ENCODE results near the gene GLI3. TPM values are rescaled to one million over a fixed set of nuclear protein-coding genes. Genes with fewer than 3 reads are reported as not detected.

GLI3 gene
- total and polyA plus RNA-seq, 2 experiments from 2014 or later: 4.0 to 5.2 TPM

DNA sequence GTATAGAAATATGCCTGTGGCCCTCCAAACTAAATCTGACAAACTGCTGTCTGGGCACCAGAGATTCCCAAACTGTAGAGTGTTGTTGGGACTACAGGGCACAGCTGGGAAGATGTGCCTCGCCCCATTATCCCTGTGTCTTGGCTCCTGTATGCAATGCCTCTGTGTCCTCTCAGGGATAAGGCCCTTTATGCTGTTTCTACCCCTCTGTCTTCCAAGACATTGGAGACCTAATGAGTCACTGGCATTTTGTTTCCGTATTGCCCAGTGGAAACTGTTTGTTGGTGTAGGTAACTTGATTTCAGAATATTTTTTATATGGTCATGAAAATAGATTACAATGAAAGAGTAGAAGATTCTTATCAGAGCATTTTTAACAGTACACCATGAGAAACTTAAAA lies 183.2 kb downstream of the GLI3 start:
- H3K79me2 ChIP-seq (ENCODE audit: insufficient read depth): no peaks in the 10 kb centered on the region
- no peaks in the 10 kb centered on the region for H3K4me1 ChIP-seq (ENCODE audit: insufficient read depth)
- in situ Hi-C loops (cut with MboI): no loop called here
- no peaks in the 10 kb centered on the region for H3F3A ChIP-seq (ENCODE audit: insufficient read depth)
- no peak overlapping the region for H2AFZ ChIP-seq
- TF ChIP-seq EZH2phosphoT487 (IDR thresholded peaks at IDR 0.05; ENCODE audit: insufficient read depth, low read depth): no peak
- TF ChIP-seq EZH2 (IDR thresholded peaks at IDR 0.05; ENCODE audit: insufficient read depth, poor library complexity, severe bottlenecking): no peak
- DNase-seq: peak; percentile 19
- no peaks in the 10 kb centered on the region for H4K20me1 ChIP-seq (ENCODE audit: insufficient read depth)
- H3K27me3 ChIP-seq (replicated peaks; ENCODE audit: insufficient read depth): no peaks in the 10 kb centered on the region
- WGBS, 2 experiments (ENCODE audit: low coverage in 1 of 2, low lambda C conversion rate in 2 of 2, missing lambda C conversion rate in 2 of 2): 82 to 92% methylated on average over 2 of the region's 2 CpGs
- H3K9ac ChIP-seq: no peak overlapping the region
- no peak overlapping the region for H3K4me2 ChIP-seq (ENCODE audit: unreplicated experiment)
- H3K9me2 ChIP-seq (ENCODE audit: insufficient read depth): no peaks in the 10 kb centered on the region
- H3K36me3 ChIP-seq (ENCODE audit: low read depth): no peaks in the 10 kb centered on the region
- H3K27ac ChIP-seq: no peak overlapping the region
- no peaks in the 10 kb centered on the region for H3K9me3 ChIP-seq (ENCODE audit: low read depth)
- no peak overlapping the region for H3K4me3 ChIP-seq

- Histone ChIP-seq H3K27ac (no peak overlapping the region), H3K4me1 (ENCODE audit: insufficient read depth) (no peaks in the 10 kb centered on the region), H3K9me2 (ENCODE audit: insufficient read depth) (no peaks in the 10 kb centered on the region), H3K27me3 (replicated peaks; ENCODE audit: insufficient read depth) (no peaks in the 10 kb centered on the region), H4K20me1 (ENCODE audit: insufficient read depth) (no peaks in the 10 kb centered on the region), H2AFZ (no peak overlapping the region), H3F3A (ENCODE audit: insufficient read depth) (no peaks in the 10 kb centered on the region), H3K9ac (no peak overlapping the region), H3K79me2 (ENCODE audit: insufficient read depth) (no peaks in the 10 kb centered on the region), H3K9me3 (ENCODE audit: low read depth) (no peaks in the 10 kb centered on the region), H3K36me3 (ENCODE audit: low read depth) (no peaks in the 10 kb centered on the region), H3K4me3 (no peak overlapping the region), H3K4me2 (ENCODE audit: unreplicated experiment) (no peak overlapping the region)
- 95 to 100% methylated on average over 5 of the region's 5 CpGs for WGBS, 2 experiments (ENCODE audit: low coverage in 1 of 2, low lambda C conversion rate in 2 of 2, missing lambda C conversion rate in 2 of 2)
- no peak for TF ChIP-seq EZH2 (IDR thresholded peaks at IDR 0.05; ENCODE audit: insufficient read depth, poor library complexity, severe bottlenecking)
- TF ChIP-seq EZH2phosphoT487 (IDR thresholded peaks at IDR 0.05; ENCODE audit: insufficient read depth, low read depth): no peak
- in situ Hi-C loops (cut with MboI): no loop called here
- no peak for DNase-seq
These were observed 187.2 kb downstream of the GLI3 start for GRCh38 chr7:42049761-42050160.

- H3K9me3 ChIP-seq (ENCODE audit: low read depth): no peaks in the 10 kb centered on the region
- H3K4me2 ChIP-seq (ENCODE audit: unreplicated experiment): no peak overlapping the region
- no peak overlapping the region for H3K4me3 ChIP-seq
- no peaks in the 10 kb centered on the region for H3K79me2 ChIP-seq (ENCODE audit: insufficient read depth)
- H3F3A ChIP-seq (ENCODE audit: insufficient read depth): no peaks in the 10 kb centered on the region
- H2AFZ ChIP-seq: no peak overlapping the region
- 45 to 49% methylated on average over 3 of the region's 3 CpGs for WGBS, 2 experiments (ENCODE audit: low coverage in 1 of 2, low lambda C conversion rate in 2 of 2, missing lambda C conversion rate in 2 of 2)
- no peaks in the 10 kb centered on the region for H4K20me1 ChIP-seq (ENCODE audit: insufficient read depth)
- TF ChIP-seq EZH2 (IDR thresholded peaks at IDR 0.05; ENCODE audit: insufficient read depth, poor library complexity, severe bottlenecking): no peak
- TF ChIP-seq EZH2phosphoT487 (IDR thresholded peaks at IDR 0.05; ENCODE audit: insufficient read depth, low read depth): no peak
- no peaks in the 10 kb centered on the region for H3K9me2 ChIP-seq (ENCODE audit: insufficient read depth)
- H3K9ac ChIP-seq: no peak overlapping the region
- in situ Hi-C loops (cut with MboI): no loop called here
- H3K4me1 ChIP-seq (ENCODE audit: insufficient read depth): no peaks in the 10 kb centered on the region
- DNase-seq: peak; percentile 42
- no peak overlapping the region for H3K27ac ChIP-seq
- H3K27me3 ChIP-seq (replicated peaks; ENCODE audit: insufficient read depth): no peaks in the 10 kb centered on the region
- H3K36me3 ChIP-seq (ENCODE audit: low read depth): peaks cover 11% of the 10 kb centered on the region; the same call in 1 of the 2 replicates
These were observed 190.5 kb downstream of the GLI3 start for GRCh38 chr7:42046483-42046882.

GRCh38 chr7:42045961-42046360 lies 191.0 kb downstream of the GLI3 start:
- Histone ChIP-seq H3K9ac (no peak overlapping the region), H2AFZ (no peak overlapping the region), H3K9me2 (ENCODE audit: insufficient read depth) (no peaks in the 10 kb centered on the region), H4K20me1 (ENCODE audit: insufficient read depth) (no peaks in the 10 kb centered on the region), H3K27ac (no peak overlapping the region), H3F3A (ENCODE audit: insufficient read depth) (no peaks in the 10 kb centered on the region), H3K4me3 (no peak overlapping the region), H3K79me2 (ENCODE audit: insufficient read depth) (no peaks in the 10 kb centered on the region), H3K9me3 (ENCODE audit: low read depth) (no peaks in the 10 kb centered on the region), H3K27me3 (replicated peaks; ENCODE audit: insufficient read depth) (no peaks in the 10 kb centered on the region), H3K4me1 (ENCODE audit: insufficient read depth) (no peaks in the 10 kb centered on the region), H3K36me3 (ENCODE audit: low read depth) (peaks cover 11% of the 10 kb centered on the region; the same call in 1 of the 2 replicates), H3K4me2 (ENCODE audit: unreplicated experiment) (no peak overlapping the region)
- in situ Hi-C loops (cut with MboI): no loop called here
- no peak for DNase-seq
- 88 to 91% methylated on average over 4 of the region's 4 CpGs for WGBS, 2 experiments (ENCODE audit: low coverage in 1 of 2, low lambda C conversion rate in 2 of 2, missing lambda C conversion rate in 2 of 2)
- no peak for TF ChIP-seq EZH2 (IDR thresholded peaks at IDR 0.05; ENCODE audit: insufficient read depth, poor library complexity, severe bottlenecking)
- no peak for TF ChIP-seq EZH2phosphoT487 (IDR thresholded peaks at IDR 0.05; ENCODE audit: insufficient read depth, low read depth)

- no peaks in the 10 kb centered on the region for H4K20me1 ChIP-seq (ENCODE audit: insufficient read depth)
- H2AFZ ChIP-seq: no peak overlapping the region
- H3K9me2 ChIP-seq (ENCODE audit: insufficient read depth): no peaks in the 10 kb centered on the region
- no peak overlapping the region for H3K4me3 ChIP-seq
- in situ Hi-C loops (cut with MboI): no loop called here
- DNase-seq: no peak
- WGBS, 2 experiments (ENCODE audit: low coverage in 1 of 2, low lambda C conversion rate in 2 of 2, missing lambda C conversion rate in 2 of 2): 96 to 98% methylated on average over 8 of the region's 8 CpGs
- H3K9me3 ChIP-seq (ENCODE audit: low read depth): no peaks in the 10 kb centered on the region
- H3K27me3 ChIP-seq (replicated peaks; ENCODE audit: insufficient read depth): no peaks in the 10 kb centered on the region
- no peak overlapping the region for H3K9ac ChIP-seq
- H3K4me2 ChIP-seq (ENCODE audit: unreplicated experiment): no peak overlapping the region
- H3K79me2 ChIP-seq (ENCODE audit: insufficient read depth): no peaks in the 10 kb centered on the region
- H3K27ac ChIP-seq: no peak overlapping the region
- H3F3A ChIP-seq (ENCODE audit: insufficient read depth): no peaks in the 10 kb centered on the region
- H3K36me3 ChIP-seq (ENCODE audit: low read depth): peaks cover 23% of the 10 kb centered on the region
- TF ChIP-seq EZH2phosphoT487 (IDR thresholded peaks at IDR 0.05; ENCODE audit: insufficient read depth, low read depth): no peak
- no peak for TF ChIP-seq EZH2 (IDR thresholded peaks at IDR 0.05; ENCODE audit: insufficient read depth, poor library complexity, severe bottlenecking)
- H3K4me1 ChIP-seq (ENCODE audit: insufficient read depth): no peaks in the 10 kb centered on the region
These were observed 197.1 kb downstream of the GLI3 start for GRCh38 chr7:42039921-42040320.

All from GM23248 (cell line).